WI38 (cell line): ENCODE measurements around the gene KRTAP25-1.

Experiments
- H3K4me3 ChIP-seq: 2 replicates; pipeline ENCODE4 v1.5.1; 2011; ENCODE audit warnings: low read depth, mild to moderate bottlenecking, control low read depth, low read length
- TF ChIP-seq, protein P1 (sequence below): IDR thresholded peaks from 2 replicates; pipeline ENCODE4 v1.5.1; 2012; ENCODE audit warnings: low read depth, mild to moderate bottlenecking, control low read depth, low read length

KRTAP25-1 gene

DNA sequence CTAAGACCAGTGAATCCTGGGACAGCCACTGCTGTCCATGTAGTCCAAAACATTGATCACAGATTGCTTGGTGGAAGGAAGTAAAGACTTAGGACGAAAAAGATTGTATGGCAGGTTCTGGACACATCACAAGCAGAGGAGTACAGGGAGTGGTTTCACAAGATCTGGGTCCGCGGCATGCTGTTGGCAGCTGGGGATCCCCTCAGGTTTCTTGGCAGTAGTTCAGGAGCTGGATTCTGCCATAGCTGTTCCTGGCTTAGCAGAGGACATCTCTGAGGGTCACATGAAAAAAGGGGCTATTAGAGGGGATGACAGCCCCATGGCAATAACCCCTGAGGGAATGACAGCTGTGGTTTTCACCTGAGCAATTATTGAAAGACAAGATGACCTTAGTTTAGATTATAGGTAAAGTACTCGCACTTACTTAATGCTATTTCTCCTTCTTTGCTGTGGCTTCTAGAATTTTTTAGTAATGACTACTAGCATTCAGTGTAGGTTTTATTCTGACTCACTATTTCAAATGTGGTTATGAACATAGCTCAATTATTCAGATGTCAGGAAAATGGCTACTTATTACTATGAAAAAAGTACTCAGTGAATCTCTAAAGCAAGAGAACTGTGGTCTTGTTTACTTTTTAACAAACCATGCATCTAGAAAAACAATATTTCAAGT lies 40.0 kb upstream of the KRTAP25-1 start:
- TF ChIP-seq, protein P1, sequence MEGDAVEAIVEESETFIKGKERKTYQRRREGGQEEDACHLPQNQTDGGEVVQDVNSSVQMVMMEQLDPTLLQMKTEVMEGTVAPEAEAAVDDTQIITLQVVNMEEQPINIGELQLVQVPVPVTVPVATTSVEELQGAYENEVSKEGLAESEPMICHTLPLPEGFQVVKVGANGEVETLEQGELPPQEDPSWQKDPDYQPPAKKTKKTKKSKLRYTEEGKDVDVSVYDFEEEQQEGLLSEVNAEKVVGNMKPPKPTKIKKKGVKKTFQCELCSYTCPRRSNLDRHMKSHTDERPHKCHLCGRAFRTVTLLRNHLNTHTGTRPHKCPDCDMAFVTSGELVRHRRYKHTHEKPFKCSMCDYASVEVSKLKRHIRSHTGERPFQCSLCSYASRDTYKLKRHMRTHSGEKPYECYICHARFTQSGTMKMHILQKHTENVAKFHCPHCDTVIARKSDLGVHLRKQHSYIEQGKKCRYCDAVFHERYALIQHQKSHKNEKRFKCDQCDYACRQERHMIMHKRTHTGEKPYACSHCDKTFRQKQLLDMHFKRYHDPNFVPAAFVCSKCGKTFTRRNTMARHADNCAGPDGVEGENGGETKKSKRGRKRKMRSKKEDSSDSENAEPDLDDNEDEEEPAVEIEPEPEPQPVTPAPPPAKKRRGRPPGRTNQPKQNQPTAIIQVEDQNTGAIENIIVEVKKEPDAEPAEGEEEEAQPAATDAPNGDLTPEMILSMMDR: no peak
- H3K4me3 ChIP-seq: no peak overlapping the region

DNA sequence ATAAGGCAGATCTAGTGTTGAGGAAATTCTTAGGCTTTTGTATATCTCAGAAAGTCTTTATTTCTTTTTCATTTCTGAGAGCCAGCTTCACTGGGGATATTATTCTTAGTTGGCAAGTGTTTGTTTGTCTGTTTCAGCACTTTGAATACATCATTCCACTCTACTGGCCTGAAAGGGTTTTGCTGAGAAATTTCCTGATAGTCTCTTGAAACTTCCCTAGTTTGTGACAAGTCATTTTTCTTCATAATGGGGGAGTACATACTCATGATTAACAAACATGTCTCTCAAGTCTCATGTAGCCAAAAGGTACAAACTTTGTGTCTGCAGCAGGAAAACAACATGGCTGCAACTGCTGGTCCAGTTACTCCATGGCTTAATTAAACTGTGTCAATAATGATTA lies 37.1 kb upstream of the KRTAP25-1 start:
- H3K4me3 ChIP-seq: no peak overlapping the region
- TF ChIP-seq, protein P1: no peak

DNA sequence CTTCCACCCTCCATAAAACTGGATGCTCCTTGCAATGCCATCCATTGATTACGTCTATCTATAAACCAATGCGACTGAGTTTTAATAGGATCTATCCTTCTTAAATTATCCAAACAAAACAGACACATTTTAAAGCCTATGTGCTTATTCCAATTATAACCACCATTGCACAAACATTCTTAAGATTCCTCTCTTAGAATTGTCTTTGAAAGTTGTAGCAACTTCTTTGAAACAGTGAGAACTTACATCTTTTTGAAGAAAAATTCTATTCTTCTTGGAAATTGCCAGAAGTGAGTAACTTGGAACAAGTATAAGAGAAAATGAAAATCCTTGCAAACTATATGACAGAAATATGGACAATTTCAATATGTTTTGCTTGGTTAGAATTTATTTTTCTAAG lies 30.9 kb upstream of the KRTAP25-1 start, which contains the start of gene KRTAP26-1:
Gene KRTAP26-1, minus strand, starts transcription at position 101 of the 400 bp plus-strand sequence. CDS start 280 bp downstream, outside the sequence.
- TF ChIP-seq, protein P1: no peak
- H3K4me3 ChIP-seq: no peak within 1 kb of the TSS

DNA sequence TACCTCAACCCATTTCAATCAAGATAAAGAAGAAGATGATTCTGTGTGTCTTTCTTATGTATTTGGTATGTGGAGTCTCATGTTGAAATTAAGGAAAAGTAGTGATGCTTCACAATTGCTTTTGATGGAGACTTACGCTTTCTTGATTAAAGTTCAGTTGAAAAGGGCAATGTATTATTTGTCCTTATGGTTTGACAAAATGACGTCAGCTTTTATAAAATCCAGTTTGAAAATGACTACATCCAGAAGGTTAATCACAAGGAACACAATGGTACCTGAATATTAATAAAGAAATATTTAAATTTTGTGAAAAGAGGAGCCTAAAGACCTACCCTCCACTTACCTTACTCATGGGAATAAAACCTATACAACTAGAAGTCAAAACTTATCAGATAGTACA lies 26.4 kb upstream of the KRTAP25-1 start:
- TF ChIP-seq, protein P1: no peak
- H3K4me3 ChIP-seq: no peak overlapping the region

DNA sequence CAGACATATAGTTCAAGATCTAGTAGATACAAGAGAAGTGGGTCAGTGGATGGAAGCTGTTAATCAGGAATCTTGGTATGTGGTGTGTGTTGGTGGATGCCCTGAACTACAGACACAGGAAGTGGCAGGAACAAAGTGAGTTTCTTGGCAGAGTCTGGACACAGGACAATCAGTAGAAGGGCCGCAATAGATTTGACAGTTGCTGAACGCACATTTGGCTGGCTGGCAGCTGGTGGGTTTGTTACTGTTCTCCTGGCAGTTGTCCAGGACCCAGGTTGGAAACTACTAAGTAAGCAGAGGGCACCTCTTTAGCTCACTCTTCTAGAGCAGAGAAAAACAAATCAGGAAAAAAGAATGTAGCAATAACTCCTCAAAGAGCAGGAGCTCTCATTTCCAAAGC lies 17.6 kb upstream of the KRTAP25-1 start:
- H3K4me3 ChIP-seq: no peak overlapping the region
- TF ChIP-seq, protein P1: no peak

DNA sequence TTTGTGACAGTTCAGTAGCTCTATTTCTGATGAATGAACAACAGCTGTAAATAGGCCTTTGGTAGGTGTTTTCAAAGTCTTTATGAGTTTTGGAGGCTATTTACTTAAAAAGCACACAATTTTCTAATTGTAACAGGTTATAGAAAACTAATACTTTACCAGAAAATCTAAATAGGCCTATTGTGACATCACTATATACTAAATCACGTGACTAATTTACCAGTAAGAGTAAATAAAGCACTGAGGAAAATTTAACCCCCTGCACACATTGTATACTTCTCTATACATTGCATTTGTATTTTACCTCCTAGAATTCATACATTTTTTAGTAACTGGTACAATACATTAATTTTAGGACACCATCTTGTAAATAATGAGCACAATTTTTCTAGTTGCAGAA lies 15.8 kb upstream of the KRTAP25-1 start:
- TF ChIP-seq, protein P1: no peak
- no peak overlapping the region for H3K4me3 ChIP-seq

DNA sequence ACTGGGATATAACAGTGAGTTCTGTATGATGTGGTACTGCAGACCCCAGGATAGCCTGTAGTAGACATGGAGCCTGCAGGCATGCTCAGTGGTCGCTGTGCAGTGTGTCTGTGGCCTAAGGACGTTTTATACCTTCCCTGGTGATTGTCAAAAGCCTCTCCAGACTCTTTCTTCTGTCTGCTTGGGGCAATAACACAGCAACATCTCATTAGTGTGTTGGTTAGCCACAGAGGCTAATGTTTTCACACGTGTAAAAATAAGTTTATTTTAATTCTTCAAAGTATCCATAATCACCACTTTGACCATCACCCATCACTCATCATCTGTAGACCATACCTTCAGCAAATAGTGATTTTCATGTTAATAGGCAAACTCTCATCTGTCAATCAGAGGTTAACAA lies 6.5 kb downstream of the KRTAP25-1 start, which contains the start of gene KRTAP24-1:
Gene KRTAP24-1, minus strand, starts transcription at position 101 of the 400 bp plus-strand sequence. Its CDS starts 18 bp downstream, at position 83.
- TF ChIP-seq, protein P1: no peak
- no peak within 1 kb of the TSS for H3K4me3 ChIP-seq
